Activated CD8-positive, alpha-beta T cell treated with anti-CD3 and anti-CD28 coated beads for 36 hours (primary cell): ENCODE data around the gene TFF3. TPM values are rescaled to one million over a fixed set of nuclear protein-coding genes. Genes with fewer than 3 reads are reported as not detected.

ENCODE experiments used
- ATAC-seq: fragments of 200-7000 bp; cut with Tn5 transposase; one replicate; pipeline ENCODE4 v1.10.0; 2021; ENCODE audit warnings: mild to moderate bottlenecking, moderate library complexity
- CTCF ChIA-PET: fragments of 350-600 bp; sonication (Branson Sonifier 250); formaldehyde crosslinking; loops from one replicate; lab custom pipeline; 2021; ENCODE audit warnings: antibody characterized with exemption; lab: Charles Lee
- POLR2A ChIA-PET: fragments of 350-600 bp; sonication (Branson Sonifier 250); formaldehyde crosslinking; loops from one replicate; lab custom pipeline; 2021; ENCODE audit warnings: antibody characterized with exemption; lab: Charles Lee
- DNase-seq: peaks from one replicate; pipeline ENCODE4 v3.0.0-alpha.2; 2020
- H3K27ac Mint-ChIP-seq: one replicate; pipeline ENCODE4 v1.8.0; 2021; ENCODE audit warnings: mild to moderate bottlenecking, mixed read lengths
- H3K27me3 Mint-ChIP-seq: one replicate; pipeline ENCODE4 v1.8.0; 2021; ENCODE audit warnings: mixed read lengths
- H3K36me3 Mint-ChIP-seq: one replicate; pipeline ENCODE4 v1.8.0; 2021; ENCODE audit warnings: low read depth, mixed read lengths
- H3K4me1 Mint-ChIP-seq: one replicate; pipeline ENCODE4 v1.8.0; 2021; ENCODE audit warnings: low read depth, mixed read lengths
- H3K4me3 Mint-ChIP-seq: one replicate; pipeline ENCODE4 v1.8.0; 2021; ENCODE audit warnings: mild to moderate bottlenecking, moderate library complexity, mixed read lengths
- H3K9me3 Mint-ChIP-seq: one replicate; pipeline ENCODE4 v1.8.0; 2021; ENCODE audit warnings: mixed read lengths
- intact Hi-C: fragments of 100-400 bp; cut with micrococcal nuclease; formaldehyde crosslinking; loops from one replicate; pipeline ENCODE4 v1.10.0; 2022
- total RNA-seq, 2 experiments: library from RNA; stranded (reverse); gene quantifications; one replicate each; pipeline ENCODE4 v1.2.3, GENCODE V29; 2021
- TF ChIP-seq, protein P1 (sequence below): fragments of 200-600 bp; IDR thresholded peaks from one replicate; pipeline ENCODE4 v1.8.0; 2022; ENCODE audit warnings: antibody characterized with exemption, mild to moderate bottlenecking

TFF3 gene
- total RNA-seq, 2 experiments from 2014 or later: not detected

GRCh38 chr21:42340187-42341050 is 25.2 kb upstream of the TFF3 start:
- DNase-seq (no peak), ATAC-seq (no peak)
- H3K9me3 Mint-ChIP-seq: peaks cover 1% of the 10 kb centered on the region
- no peaks in the 10 kb centered on the region for H3K27me3 Mint-ChIP-seq
- POLR2A ChIA-PET: interaction anchor here (1.5 kb wide), 1 partner anchor 17 kb away, joined by 3 read pairs; no protein-coding TSS in a partner anchor
- intact Hi-C loops: no loop called here
- no peak overlapping the region for H3K4me3 Mint-ChIP-seq
- TF ChIP-seq, protein P1, sequence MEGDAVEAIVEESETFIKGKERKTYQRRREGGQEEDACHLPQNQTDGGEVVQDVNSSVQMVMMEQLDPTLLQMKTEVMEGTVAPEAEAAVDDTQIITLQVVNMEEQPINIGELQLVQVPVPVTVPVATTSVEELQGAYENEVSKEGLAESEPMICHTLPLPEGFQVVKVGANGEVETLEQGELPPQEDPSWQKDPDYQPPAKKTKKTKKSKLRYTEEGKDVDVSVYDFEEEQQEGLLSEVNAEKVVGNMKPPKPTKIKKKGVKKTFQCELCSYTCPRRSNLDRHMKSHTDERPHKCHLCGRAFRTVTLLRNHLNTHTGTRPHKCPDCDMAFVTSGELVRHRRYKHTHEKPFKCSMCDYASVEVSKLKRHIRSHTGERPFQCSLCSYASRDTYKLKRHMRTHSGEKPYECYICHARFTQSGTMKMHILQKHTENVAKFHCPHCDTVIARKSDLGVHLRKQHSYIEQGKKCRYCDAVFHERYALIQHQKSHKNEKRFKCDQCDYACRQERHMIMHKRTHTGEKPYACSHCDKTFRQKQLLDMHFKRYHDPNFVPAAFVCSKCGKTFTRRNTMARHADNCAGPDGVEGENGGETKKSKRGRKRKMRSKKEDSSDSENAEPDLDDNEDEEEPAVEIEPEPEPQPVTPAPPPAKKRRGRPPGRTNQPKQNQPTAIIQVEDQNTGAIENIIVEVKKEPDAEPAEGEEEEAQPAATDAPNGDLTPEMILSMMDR: no peak
- no peak overlapping the region for H3K27ac Mint-ChIP-seq
- peaks cover 17% of the 10 kb centered on the region for H3K4me1 Mint-ChIP-seq
- H3K36me3 Mint-ChIP-seq: no peaks in the 10 kb centered on the region
- CTCF ChIA-PET: interaction anchor here (0.8 to 5.9 kb wide), 2 partner anchors 15 to 30 kb away, joined by 3 to 47 read pairs; no protein-coding TSS in a partner anchor

GRCh38 chr21:42338729-42339715 is 23.8 kb upstream of the TFF3 start:
- H3K27me3 Mint-ChIP-seq: no peaks in the 10 kb centered on the region
- H3K36me3 Mint-ChIP-seq: no peaks in the 10 kb centered on the region
- ATAC-seq (peak; percentile 8), DNase-seq (no peak)
- intact Hi-C loops: loop anchor here (5.0 kb wide), 1 partner anchor 108 kb away; no protein-coding TSS in a partner anchor
- no peak overlapping the region for H3K4me3 Mint-ChIP-seq
- H3K27ac Mint-ChIP-seq: no peak overlapping the region
- peaks cover 1% of the 10 kb centered on the region for H3K9me3 Mint-ChIP-seq
- POLR2A ChIA-PET: interaction anchor here (0.8 to 1.8 kb wide), 5 partner anchors 28 to 110 kb away, joined by 3 to 6 read pairs (median 4); partner anchors contain the start of gene TFF1
- TF ChIP-seq, protein P1: no peak
- CTCF ChIA-PET: interaction anchor here (0.8 to 5.9 kb wide), 29 partner anchors 8 to 222 kb away, joined by 3 to 47 read pairs (median 5); partner anchors contain the start of genes TFF1 and UBASH3A
- peaks cover 17% of the 10 kb centered on the region for H3K4me1 Mint-ChIP-seq

DNA sequence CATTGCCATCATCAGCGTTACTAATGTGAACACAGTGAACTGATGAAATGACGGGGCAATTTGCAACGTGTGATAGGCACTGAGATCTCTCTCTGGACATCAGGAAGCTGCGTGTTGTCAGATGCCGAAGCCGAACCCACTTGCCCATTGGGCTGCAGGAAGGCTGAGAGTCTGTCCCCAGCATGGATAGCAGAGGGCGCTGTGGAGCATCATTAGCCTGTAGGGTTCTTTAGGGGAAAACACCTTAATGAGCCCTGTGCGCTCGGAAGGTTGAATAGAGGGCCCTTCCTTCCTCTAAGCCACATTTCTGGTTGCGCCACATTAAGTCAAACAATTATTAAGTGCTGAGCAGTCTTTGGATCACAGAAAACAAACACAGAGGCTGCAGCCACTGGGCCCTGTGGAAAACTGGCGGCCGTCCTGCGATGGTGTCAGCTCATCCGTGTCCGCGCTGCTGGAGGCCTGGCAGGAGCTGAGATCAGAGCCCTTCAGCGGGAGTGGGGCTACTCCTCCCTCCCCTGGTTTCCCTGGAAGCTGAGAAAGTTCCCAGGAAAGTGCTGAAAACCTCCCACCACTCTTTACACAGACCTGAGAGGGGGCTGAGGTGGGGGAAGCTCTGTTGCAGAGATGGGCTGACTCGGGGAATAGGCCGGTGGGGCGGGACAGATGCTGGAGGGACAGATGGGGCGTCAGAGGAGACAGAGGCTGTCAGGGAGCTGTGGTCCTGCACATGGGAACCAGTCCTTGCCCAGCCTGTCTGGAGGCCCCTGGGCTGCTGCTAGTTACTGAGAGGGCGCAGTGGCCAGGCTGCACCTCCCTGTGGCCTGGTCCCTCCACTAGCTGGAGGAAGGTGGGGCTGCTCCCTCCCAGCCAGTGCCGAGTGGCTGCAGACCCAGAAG is 22.9 kb upstream of the TFF3 start:
- Mint-ChIP-seq H3K4me3 (no peak overlapping the region), H3K36me3 (no peaks in the 10 kb centered on the region), H3K27me3 (no peaks in the 10 kb centered on the region), H3K4me1 (peaks cover 17% of the 10 kb centered on the region), H3K27ac (peak overlapping the region; percentile 63), H3K9me3 (peaks cover 1% of the 10 kb centered on the region)
- CTCF ChIA-PET: interaction anchor here (0.6 to 5.9 kb wide), 39 partner anchors 9 to 221 kb away, joined by 3 to 47 read pairs (median 5); partner anchors contain the start of genes RSPH1, TFF1 and UBASH3A
- POLR2A ChIA-PET: interaction anchor here (0.8 to 1.8 kb wide), 8 partner anchors 29 to 111 kb away, joined by 3 to 6 read pairs (median 4); partner anchors contain the start of genes TFF1 and UBASH3A
- intact Hi-C loops: loop anchor here (5.0 kb wide), 1 partner anchor 109 kb away; no protein-coding TSS in a partner anchor
- peak; percentile 94 for DNase-seq
- peak; percentile 99 for ATAC-seq
- TF ChIP-seq, protein P1: peak; percentile 91

DNA sequence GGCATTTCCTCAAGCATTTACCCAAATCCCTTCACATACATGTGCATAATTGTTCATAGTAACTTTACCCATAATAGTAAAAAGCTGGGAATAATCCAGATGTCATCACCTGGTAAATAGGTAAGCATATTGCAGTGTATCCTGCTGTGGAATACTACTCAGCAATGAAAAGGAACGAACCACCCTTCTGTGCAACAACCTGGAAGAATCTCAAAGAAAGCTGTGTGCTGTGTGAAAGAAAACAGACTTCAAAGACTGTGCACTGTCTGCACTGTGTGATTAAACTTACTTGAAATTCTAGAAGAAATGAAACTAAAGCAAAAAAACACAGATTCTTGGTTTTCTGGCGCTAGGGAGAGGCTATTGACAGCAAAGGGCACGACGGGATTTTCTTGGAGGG is 22.1 kb upstream of the TFF3 start:
- DNase-seq (no peak), ATAC-seq (no peak)
- POLR2A ChIA-PET: interaction anchor here (1.0 to 1.8 kb wide), 4 partner anchors 37 to 110 kb away, joined by 3 to 6 read pairs (median 5); partner anchors contain the start of gene UBASH3A
- Mint-ChIP-seq H3K36me3 (no peaks in the 10 kb centered on the region), H3K27ac (peak overlapping the region; percentile 20), H3K4me3 (no peak overlapping the region), H3K27me3 (no peaks in the 10 kb centered on the region), H3K4me1 (peaks cover 17% of the 10 kb centered on the region), H3K9me3 (peaks cover 1% of the 10 kb centered on the region)
- intact Hi-C loops: loop anchor here (5.0 kb wide), 1 partner anchor 110 kb away; no protein-coding TSS in a partner anchor
- TF ChIP-seq, protein P1: no peak
- CTCF ChIA-PET: interaction anchor here (0.6 to 5.9 kb wide), 32 partner anchors 8 to 220 kb away, joined by 3 to 47 read pairs (median 5); partner anchors contain the start of genes RSPH1, TFF1 and UBASH3A
